SK-N-SH treated with all-trans-retinoic acid at 6 μM for 48 hours (cell line): ENCODE measurements around the gene DCDC2.

ENCODE experiments used
- ISL1 ChIP-seq: fragments of 250-450 bp; sonication (Bioruptor Pico); IDR thresholded peaks from 2 replicates; pipeline ENCODE4 v2.1.2; 2022; ENCODE audit warnings: mild to moderate bottlenecking, moderate library complexity
- TOX ChIP-seq: fragments of 250-450 bp; sonication (Bioruptor Pico); IDR thresholded peaks from 2 replicates; pipeline ENCODE4 v1.8.0; 2021; ENCODE audit warnings: mild to moderate bottlenecking, moderate library complexity, borderline replicate concordance
- ZFP30 ChIP-seq: fragments of 450-650 bp; formaldehyde crosslinking; IDR thresholded peaks from 2 replicates; pipeline ENCODE4 v1.5.0; 2022; ENCODE audit warnings: mild to moderate bottlenecking, moderate library complexity
- TF ChIP-seq, protein P1 (sequence below): fragments of 250-450 bp; sonication (Bioruptor Pico); IDR thresholded peaks from 2 replicates; pipeline ENCODE4 v1.8.0; 2020; ENCODE audit warnings: mild to moderate bottlenecking, moderate library complexity, borderline replicate concordance
- TF ChIP-seq, protein P2 (sequence below): fragments of 250-450 bp; sonication (Bioruptor Pico); IDR thresholded peaks from 2 replicates; pipeline ENCODE4 v1.5.1; 2020; ENCODE audit warnings: low read depth, mild to moderate bottlenecking, moderate library complexity

DNA sequence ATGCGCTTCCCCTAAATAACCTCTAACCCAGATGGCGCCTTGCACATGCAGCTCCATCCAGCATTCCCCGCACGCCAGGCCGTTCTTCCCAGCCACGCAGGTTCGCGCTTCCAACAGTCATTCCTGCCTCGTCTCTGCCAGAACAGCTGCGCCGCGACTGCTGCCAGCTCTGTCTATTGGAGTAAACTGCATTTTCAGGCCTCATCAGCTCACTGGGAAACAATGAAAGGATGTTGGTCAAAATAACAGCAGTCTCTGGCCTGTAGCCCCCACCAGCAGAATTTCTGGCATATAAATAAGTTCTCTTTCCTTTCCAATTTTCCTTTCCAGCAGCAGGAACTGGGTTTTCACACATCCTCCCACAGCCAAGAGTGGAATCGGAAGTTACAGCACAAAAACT is 217.3 kb downstream of the DCDC2 start:
- TF ChIP-seq ZFP30 (CRISPR knock-in tag) (no peak), TOX (CRISPR knock-in tag) (no peak), ISL1 (CRISPR knock-in tag) (no peak)
- TF ChIP-seq, protein P1, sequence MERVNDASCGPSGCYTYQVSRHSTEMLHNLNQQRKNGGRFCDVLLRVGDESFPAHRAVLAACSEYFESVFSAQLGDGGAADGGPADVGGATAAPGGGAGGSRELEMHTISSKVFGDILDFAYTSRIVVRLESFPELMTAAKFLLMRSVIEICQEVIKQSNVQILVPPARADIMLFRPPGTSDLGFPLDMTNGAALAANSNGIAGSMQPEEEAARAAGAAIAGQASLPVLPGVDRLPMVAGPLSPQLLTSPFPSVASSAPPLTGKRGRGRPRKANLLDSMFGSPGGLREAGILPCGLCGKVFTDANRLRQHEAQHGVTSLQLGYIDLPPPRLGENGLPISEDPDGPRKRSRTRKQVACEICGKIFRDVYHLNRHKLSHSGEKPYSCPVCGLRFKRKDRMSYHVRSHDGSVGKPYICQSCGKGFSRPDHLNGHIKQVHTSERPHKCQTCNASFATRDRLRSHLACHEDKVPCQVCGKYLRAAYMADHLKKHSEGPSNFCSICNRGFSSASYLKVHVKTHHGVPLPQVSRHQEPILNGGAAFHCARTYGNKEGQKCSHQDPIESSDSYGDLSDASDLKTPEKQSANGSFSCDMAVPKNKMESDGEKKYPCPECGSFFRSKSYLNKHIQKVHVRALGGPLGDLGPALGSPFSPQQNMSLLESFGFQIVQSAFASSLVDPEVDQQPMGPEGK (CRISPR knock-in tag), result no peak
- TF ChIP-seq, protein P2, sequence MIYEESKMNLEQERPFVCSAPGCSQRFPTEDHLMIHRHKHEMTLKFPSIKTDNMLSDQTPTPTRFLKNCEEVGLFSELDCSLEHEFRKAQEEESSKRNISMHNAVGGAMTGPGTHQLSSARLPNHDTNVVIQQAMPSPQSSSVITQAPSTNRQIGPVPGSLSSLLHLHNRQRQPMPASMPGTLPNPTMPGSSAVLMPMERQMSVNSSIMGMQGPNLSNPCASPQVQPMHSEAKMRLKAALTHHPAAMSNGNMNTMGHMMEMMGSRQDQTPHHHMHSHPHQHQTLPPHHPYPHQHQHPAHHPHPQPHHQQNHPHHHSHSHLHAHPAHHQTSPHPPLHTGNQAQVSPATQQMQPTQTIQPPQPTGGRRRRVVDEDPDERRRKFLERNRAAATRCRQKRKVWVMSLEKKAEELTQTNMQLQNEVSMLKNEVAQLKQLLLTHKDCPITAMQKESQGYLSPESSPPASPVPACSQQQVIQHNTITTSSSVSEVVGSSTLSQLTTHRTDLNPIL (CRISPR knock-in tag), result no peak
